HCT116 (cell line): Measurements from ENCODE around the gene IRF2. TPM values are rescaled to one million over a fixed set of nuclear protein-coding genes. Genes with fewer than 3 reads are reported as not detected.

Experiments
- ATAC-seq: fragments of 200-7000 bp; cut with Tn5 transposase; 2 replicates; pipeline ENCODE4 v1.9.1; 2020; ENCODE audit warnings: mild to moderate bottlenecking, moderate library complexity
- BruUV-seq: library from RNA; stranded (reverse); fragments of 400-500 nt; replicated peaks from 2 replicates; lab custom pipeline; 2021; lab: Mats Ljungman, UMichigan
- CTCF ChIA-PET: fragments of 300-600 bp; sonication (Branson Sonifier 250); formaldehyde crosslinking; loops from one replicate; lab custom pipeline; 2021; ENCODE audit warnings: antibody characterized with exemption; lab: Charles Lee
- POLR2A ChIA-PET: fragments of 300-600, 350-600 bp; sonication (Branson Sonifier 250); formaldehyde crosslinking; loops from one replicate; lab custom pipeline; 2021; ENCODE audit warnings: antibody characterized with exemption; lab: Charles Lee
- RAD21 ChIA-PET, 2 experiments: fragments of 300-600 bp; sonication (Branson Sonifier 250); formaldehyde crosslinking; loops; one replicate each; lab custom pipeline; 2023; ENCODE audit warnings: low total read pairs in 2 of 2; ENCODE audit not compliant: uncharacterized antibody in 2 of 2, unreplicated experiment in 2 of 2, low non-redundant PET in 1 of 2; lab: Charles Lee
- DNase-seq: peaks from one replicate; pipeline ENCODE4 v3.0.0-alpha.2; 2010; ENCODE audit warnings: low read depth, low spot score
- H2AFZ ChIP-seq: fragments of 200-600 bp; shearing (Covaris generic), sonication (generic); 2 replicates; pipeline ENCODE4 v1.6.1; 2017; ENCODE audit warnings: low read depth, mixed run types, mixed read lengths, antibody characterized with exemption, low read length; ENCODE audit not compliant: poor library complexity, severe bottlenecking
- H3K27ac ChIP-seq: 2 replicates; pipeline ENCODE4 v1.5.1; 2012; ENCODE audit warnings: low read depth, low read length
- H3K27me3 ChIP-seq: fragments of 200-600 bp; sonication (generic); 2 replicates; pipeline ENCODE4 v1.6.1; 2016; ENCODE audit warnings: mixed run types, low read length, mixed read lengths; ENCODE audit not compliant: insufficient read depth
- H3K36me3 ChIP-seq, 2 experiments: fragments of 200-500 bp in 1 of 2; fragments of 200-600 bp in 1 of 2; sonication (Bioruptor generic) in 1 of 2; sonication (generic) in 1 of 2; 2 replicates each; pipeline versions ENCODE4 v1.5.1 to v1.6.1; 2014 to 2016; ENCODE audit warnings: low read length in 2 of 2, inconsistent platforms in 1 of 2, mixed read lengths in 1 of 2, mixed run types in 1 of 2; ENCODE audit not compliant: insufficient read depth in 2 of 2, control insufficient read depth in 1 of 2
- H3K4me1 ChIP-seq, 2 experiments: fragments of 200-600 bp in 1 of 2; sonication (generic) in 1 of 2; 2 replicates each; pipeline versions ENCODE4 v1.5.1 to v1.6.1; 2012 to 2017; ENCODE audit warnings: low read length in 2 of 2, inconsistent platforms in 1 of 2, mild to moderate bottlenecking in 1 of 2, mixed read lengths in 1 of 2, mixed run types in 1 of 2, moderate library complexity in 1 of 2; ENCODE audit not compliant: insufficient read depth in 2 of 2, control insufficient read depth in 1 of 2
- H3K4me2 ChIP-seq: fragments of 200-600 bp; sonication (generic); 2 replicates; pipeline ENCODE4 v1.6.1; 2017; ENCODE audit warnings: mixed run types, low read length, mixed read lengths
- H3K4me3 ChIP-seq, 2 experiments: fragments of 200-600 bp in 1 of 2; sonication (generic) in 1 of 2; replicated peaks in 1 of 2; 2 replicates each; pipeline ENCODE4 v1.5.1; 2011 to 2016; ENCODE audit warnings: low read length in 2 of 2, control low read depth in 1 of 2, low read depth in 1 of 2, mild to moderate bottlenecking in 1 of 2, mixed read lengths in 1 of 2, mixed run types in 1 of 2
- H3K79me2 ChIP-seq: fragments of 200-600 bp; sonication (generic); 2 replicates; pipeline ENCODE4 v1.6.1; 2017; ENCODE audit warnings: mild to moderate bottlenecking, mixed run types, low read length, moderate library complexity, mixed read lengths; ENCODE audit not compliant: insufficient read depth
- H3K9ac ChIP-seq: fragments of 200-600 bp; sonication (generic); 2 replicates; pipeline ENCODE4 v1.6.1; 2016; ENCODE audit warnings: low read length, mixed read lengths
- H3K9me2 ChIP-seq: fragments of 200-600 bp; sonication (generic), shearing (Covaris generic); 2 replicates; pipeline ENCODE4 v1.6.1; 2017; ENCODE audit warnings: mixed run types, mild to moderate bottlenecking, moderate library complexity; ENCODE audit not compliant: insufficient read depth
- H3K9me3 ChIP-seq, 2 experiments: fragments of 200-500 bp in 1 of 2; fragments of 200-600 bp in 1 of 2; sonication (Bioruptor generic) in 1 of 2; sonication (generic) in 1 of 2; 2 replicates each; pipeline ENCODE4 v1.6.1; 2014 to 2017; ENCODE audit warnings: low read length in 2 of 2, mixed read lengths in 2 of 2, inconsistent platforms in 1 of 2, low read depth in 1 of 2, mild to moderate bottlenecking in 1 of 2, mixed run types in 1 of 2, moderate library complexity in 1 of 2; ENCODE audit not compliant: control insufficient read depth in 1 of 2, insufficient read depth in 1 of 2
- H4K20me1 ChIP-seq: fragments of 200-600 bp; sonication (generic), shearing (Covaris generic); 2 replicates; pipeline ENCODE4 v1.6.1; 2017; ENCODE audit warnings: mixed run types, mild to moderate bottlenecking, moderate library complexity; ENCODE audit not compliant: insufficient read depth
- EZH2phosphoT487 ChIP-seq: fragments of 200-600 bp; IDR thresholded peaks from 2 replicates; pipeline ENCODE4 v1.6.1; 2018; ENCODE audit warnings: antibody characterized with exemption, borderline replicate concordance
- FOSL1 ChIP-seq: IDR thresholded peaks from 2 replicates; pipeline ENCODE4 v1.6.1; 2012; ENCODE audit warnings: low read depth
- POLR2AphosphoS5 ChIP-seq: IDR thresholded peaks from 2 replicates; pipeline ENCODE4 v1.6.1; 2011; ENCODE audit warnings: mild to moderate bottlenecking, low read depth, low read length, moderate library complexity
- intact Hi-C: fragments of 100-400 bp; cut with micrococcal nuclease; formaldehyde crosslinking; loops from 2 replicates; pipeline ENCODE4 v1.10.0; 2022
- total RNA-seq: library from RNA; stranded (reverse); gene quantifications from one replicate; pipeline ENCODE4 v1.2.1, GENCODE V29; 2021; ENCODE audit not compliant: unreplicated experiment
- TF ChIP-seq, protein P1 (sequence below), 3 experiments: fragments of 200-600 bp in 1 of 3; sonication (generic) in 1 of 3; IDR thresholded peaks in 2 of 3; conservative IDR thresholded peaks in 1 of 3; 2 replicates each; pipeline ENCODE4 v1.5.1; 2012 to 2017; ENCODE audit warnings: low read depth in 2 of 3, low read length in 2 of 3, antibody characterized with exemption in 1 of 3, borderline replicate concordance in 1 of 3, control low read depth in 1 of 3, mild to moderate bottlenecking in 1 of 3, mixed read lengths in 1 of 3, mixed run types in 1 of 3, moderate library complexity in 1 of 3; ENCODE audit not compliant: insufficient read depth in 1 of 3
- TF ChIP-seq, protein P2 (sequence below): IDR thresholded peaks from 2 replicates; pipeline ENCODE4 v1.6.1; 2012

IRF2 gene
- total RNA-seq, 1 experiment from 2014 or later: 10.6 TPM

DNA sequence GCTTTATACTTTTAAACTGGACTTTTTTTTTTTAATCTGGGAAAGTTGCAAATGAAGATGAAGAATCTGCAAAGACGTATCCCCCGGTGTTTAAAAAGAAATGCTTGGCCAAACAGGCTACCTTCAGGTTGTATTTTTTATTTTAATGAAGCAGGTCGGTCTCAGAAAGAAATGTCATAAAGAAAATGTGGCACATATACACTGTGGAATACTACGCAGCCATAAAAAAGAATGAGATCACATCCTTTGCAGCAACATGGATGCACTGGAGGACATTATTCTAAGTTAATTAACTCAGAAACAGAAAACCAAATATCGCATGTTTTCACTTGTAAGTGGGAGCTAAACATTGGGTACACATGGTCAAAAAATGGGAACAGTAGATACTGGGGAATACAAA is 123.4 kb downstream of the IRF2 start (continued):
- TF ChIP-seq, protein P1, sequence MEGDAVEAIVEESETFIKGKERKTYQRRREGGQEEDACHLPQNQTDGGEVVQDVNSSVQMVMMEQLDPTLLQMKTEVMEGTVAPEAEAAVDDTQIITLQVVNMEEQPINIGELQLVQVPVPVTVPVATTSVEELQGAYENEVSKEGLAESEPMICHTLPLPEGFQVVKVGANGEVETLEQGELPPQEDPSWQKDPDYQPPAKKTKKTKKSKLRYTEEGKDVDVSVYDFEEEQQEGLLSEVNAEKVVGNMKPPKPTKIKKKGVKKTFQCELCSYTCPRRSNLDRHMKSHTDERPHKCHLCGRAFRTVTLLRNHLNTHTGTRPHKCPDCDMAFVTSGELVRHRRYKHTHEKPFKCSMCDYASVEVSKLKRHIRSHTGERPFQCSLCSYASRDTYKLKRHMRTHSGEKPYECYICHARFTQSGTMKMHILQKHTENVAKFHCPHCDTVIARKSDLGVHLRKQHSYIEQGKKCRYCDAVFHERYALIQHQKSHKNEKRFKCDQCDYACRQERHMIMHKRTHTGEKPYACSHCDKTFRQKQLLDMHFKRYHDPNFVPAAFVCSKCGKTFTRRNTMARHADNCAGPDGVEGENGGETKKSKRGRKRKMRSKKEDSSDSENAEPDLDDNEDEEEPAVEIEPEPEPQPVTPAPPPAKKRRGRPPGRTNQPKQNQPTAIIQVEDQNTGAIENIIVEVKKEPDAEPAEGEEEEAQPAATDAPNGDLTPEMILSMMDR (IDR thresholded peaks at IDR 0.05 in 2 of 3, conservative IDR thresholded peaks at IDR 0.05 in 1 of 3; ENCODE audit: borderline replicate concordance in 1 of 3, insufficient read depth in 1 of 3, low read depth in 2 of 3, low read length in 2 of 3): no peak
- TF ChIP-seq POLR2AphosphoS5: no peak
- TF ChIP-seq, protein P2, sequence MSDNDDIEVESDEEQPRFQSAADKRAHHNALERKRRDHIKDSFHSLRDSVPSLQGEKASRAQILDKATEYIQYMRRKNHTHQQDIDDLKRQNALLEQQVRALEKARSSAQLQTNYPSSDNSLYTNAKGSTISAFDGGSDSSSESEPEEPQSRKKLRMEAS: no peak
- no peak for TF ChIP-seq EZH2phosphoT487

DNA sequence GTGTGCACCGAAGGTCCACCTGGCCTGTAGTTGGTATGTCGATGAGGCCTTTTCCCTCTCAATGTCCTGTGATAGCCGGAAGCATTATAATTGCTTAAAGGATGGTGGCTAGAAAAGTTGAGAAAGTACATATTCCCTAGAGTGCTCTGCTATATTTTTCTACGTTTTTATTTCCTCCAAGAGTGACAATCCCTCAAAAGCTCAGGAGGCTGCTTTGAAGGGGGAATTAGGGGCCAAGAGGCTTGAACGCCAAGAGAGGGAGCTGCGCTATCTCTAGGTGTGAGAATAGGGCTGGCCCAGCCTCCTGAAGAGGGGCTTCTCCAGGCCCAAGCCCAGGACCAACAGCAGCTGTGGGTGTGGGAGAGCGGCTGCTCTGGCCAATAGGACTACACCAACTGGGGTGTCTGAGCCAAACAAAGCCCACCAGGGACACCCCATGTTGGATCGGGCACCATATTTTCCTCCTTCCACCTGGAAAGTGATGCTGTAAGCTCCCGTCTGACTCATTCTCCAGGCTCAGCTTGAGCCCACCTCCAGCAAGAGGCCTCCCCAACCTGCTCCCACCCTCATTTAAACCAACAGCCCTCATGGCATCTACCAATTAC is 124.0 kb downstream of the IRF2 start:
- no peaks in the 10 kb centered on the region for H3K36me3 ChIP-seq
- CTCF ChIA-PET: no interaction called here
- H3K9me3 ChIP-seq: no peaks in the 10 kb centered on the region
- H3K4me3 ChIP-seq: no peak overlapping the region
- H3K4me2 ChIP-seq: no peak overlapping the region
- H3K27me3 ChIP-seq: no peaks in the 10 kb centered on the region
- no peak overlapping the region for H3K27ac ChIP-seq
- H4K20me1 ChIP-seq: no peaks in the 10 kb centered on the region
- RAD21 ChIA-PET: no interaction called here
- no peak overlapping the region for H3K9ac ChIP-seq
- intact Hi-C loops: no loop called here
- TF ChIP-seq FOSL1: no peak
- TF ChIP-seq, protein P2: no peak
- no peak for ATAC-seq
- H3K79me2 ChIP-seq: no peaks in the 10 kb centered on the region
- no peak for DNase-seq
- H3K9me2 ChIP-seq: no peaks in the 10 kb centered on the region
- H2AFZ ChIP-seq: no peak overlapping the region
- peaks cover 0 to 12% of the 10 kb centered on the region in 2 experiments for H3K4me1 ChIP-seq
- POLR2A ChIA-PET: no interaction called here
- BruUV-seq: no TSS peak
